GM12873 (cell line): ENCODE results near the gene UBAP1L.

Experiments
- CTCF ChIP-seq: IDR thresholded peaks from 2 replicates; pipeline ENCODE4 v1.5.1; 2012; ENCODE audit warnings: low read depth, mild to moderate bottlenecking, moderate library complexity, low read length, control low read depth; ENCODE audit not compliant: insufficient read depth; ENCODE audit errors: missing control alignments

UBAP1L gene

GRCh38 chr15:65095747-65096104 is 19.3 kb downstream of the UBAP1L start:
- no peak for TF ChIP-seq CTCF

GRCh38 chr15:65095011-65095746 is 19.8 kb downstream of the UBAP1L start:
- no peak for TF ChIP-seq CTCF

GRCh38 chr15:65094294-65094995 is 20.6 kb downstream of the UBAP1L start:
- TF ChIP-seq CTCF: no peak

GRCh38 chr15:65092911-65093792 is 21.8 kb downstream of the UBAP1L start:
- TF ChIP-seq CTCF: no peak

- TF ChIP-seq CTCF: no peak
These were observed 22.8 kb downstream of the UBAP1L start for GRCh38 chr15:65091946-65092770.

GRCh38 chr15:65089206-65089824 is 25.7 kb downstream of the UBAP1L start:
- no peak for TF ChIP-seq CTCF
